GM18520 (cell line): ENCODE results near the gene GTF3C5.
"Not testable (repeated sequence)": the region's sequence is repeated elsewhere in the genome, so short reads cannot be mapped to it uniquely, and the experiment has no call there.

ENCODE experiments used
- ATAC-seq: cut with Tn5 transposase; IDR thresholded peaks from one replicate; pipeline ENCODE4 v1.9.1; 2021; ENCODE audit not compliant: unreplicated experiment

Gene GTF3C5

GRCh38 chr9:133067813-133068212 lies 37.0 kb downstream of the GTF3C5 start:
- no peak for ATAC-seq

- not testable (repeated sequence) for ATAC-seq
Observed at GRCh38 chr9:133068431-133068830, 37.6 kb downstream of the GTF3C5 start.

GRCh38 chr9:133070500-133070961 lies 39.7 kb downstream of the GTF3C5 start:
- not testable (repeated sequence) for ATAC-seq

- ATAC-seq = not testable (repeated sequence)
Observed at GRCh38 chr9:133070985-133071384, 40.2 kb downstream of the GTF3C5 start.

- no peak for ATAC-seq
Observed at GRCh38 chr9:133071484-133072150, 40.8 kb downstream of the GTF3C5 start.

- ATAC-seq = not testable (repeated sequence)
Observed at GRCh38 chr9:133072210-133072609, 41.4 kb downstream of the GTF3C5 start.

GRCh38 chr9:133073086-133074014 lies 42.6 kb downstream of the GTF3C5 start:
- ATAC-seq = no peak

- no peak for ATAC-seq
Observed at GRCh38 chr9:133074111-133074651, 43.4 kb downstream of the GTF3C5 start.

GRCh38 chr9:133075925-133076630 lies 45.3 kb downstream of the GTF3C5 start:
- no peak for ATAC-seq

- no peak for ATAC-seq
Observed at GRCh38 chr9:133076691-133077090, 45.9 kb downstream of the GTF3C5 start.

- no peak for ATAC-seq
Observed at GRCh38 chr9:133078486-133078885, 47.7 kb downstream of the GTF3C5 start.

- no peak for ATAC-seq
Observed at GRCh38 chr9:133080161-133080560, 49.4 kb downstream of the GTF3C5 start.

GRCh38 chr9:133080786-133081779 lies 50.3 kb downstream of the GTF3C5 start:
- not testable (repeated sequence) for ATAC-seq

- ATAC-seq = not testable (repeated sequence)
Observed at GRCh38 chr9:133081957-133082644, 51.3 kb downstream of the GTF3C5 start.

- ATAC-seq = not testable (repeated sequence)
Observed at GRCh38 chr9:133083688-133084087, 52.9 kb downstream of the GTF3C5 start.

GRCh38 chr9:133086212-133086860 lies 55.5 kb downstream of the GTF3C5 start:
- not testable (repeated sequence) for ATAC-seq

GRCh38 chr9:133086894-133087293 lies 56.1 kb downstream of the GTF3C5 start:
- ATAC-seq = no peak

- ATAC-seq = no peak
Observed at GRCh38 chr9:133087429-133088145, 56.8 kb downstream of the GTF3C5 start.
